PFSK-1 (cell line): ENCODE measurements around the gene SNX30.

Experiments used
- FOXP2 ChIP-seq: optimal IDR thresholded peaks from 2 replicates; pipeline ENCODE3; 2011; ENCODE audit warnings: borderline replicate concordance, control low read depth, inconsistent platforms; ENCODE audit not compliant: insufficient read depth; ENCODE audit errors: extremely low read length, extremely low read depth
- POLR2AphosphoS5 ChIP-seq: IDR thresholded peaks from 2 replicates; pipeline ENCODE4 v1.6.1; 2012; ENCODE audit warnings: low read depth, mild to moderate bottlenecking, control low read depth, low read length, moderate library complexity
- REST ChIP-seq, 2 experiments: IDR thresholded peaks; 2 replicates each; pipeline versions ENCODE4 v1.6.1 to v1.8.0; 2011 to 2012; ENCODE audit warnings: low read depth in 2 of 2, low read length in 2 of 2, control low read depth in 1 of 2, inconsistent platforms in 1 of 2, mild to moderate bottlenecking in 1 of 2, moderate library complexity in 1 of 2; ENCODE audit not compliant: insufficient read depth in 1 of 2
- SIN3A ChIP-seq: IDR thresholded peaks from 2 replicates; pipeline ENCODE4 v1.6.1; 2012; ENCODE audit warnings: mild to moderate bottlenecking, low read length, moderate library complexity, borderline replicate concordance; ENCODE audit not compliant: insufficient read depth
- TAF1 ChIP-seq: IDR thresholded peaks from 2 replicates; pipeline ENCODE4 v1.6.1; 2012; ENCODE audit warnings: low read length, control low read depth, borderline replicate concordance; ENCODE audit not compliant: insufficient read depth

SNX30 gene

DNA sequence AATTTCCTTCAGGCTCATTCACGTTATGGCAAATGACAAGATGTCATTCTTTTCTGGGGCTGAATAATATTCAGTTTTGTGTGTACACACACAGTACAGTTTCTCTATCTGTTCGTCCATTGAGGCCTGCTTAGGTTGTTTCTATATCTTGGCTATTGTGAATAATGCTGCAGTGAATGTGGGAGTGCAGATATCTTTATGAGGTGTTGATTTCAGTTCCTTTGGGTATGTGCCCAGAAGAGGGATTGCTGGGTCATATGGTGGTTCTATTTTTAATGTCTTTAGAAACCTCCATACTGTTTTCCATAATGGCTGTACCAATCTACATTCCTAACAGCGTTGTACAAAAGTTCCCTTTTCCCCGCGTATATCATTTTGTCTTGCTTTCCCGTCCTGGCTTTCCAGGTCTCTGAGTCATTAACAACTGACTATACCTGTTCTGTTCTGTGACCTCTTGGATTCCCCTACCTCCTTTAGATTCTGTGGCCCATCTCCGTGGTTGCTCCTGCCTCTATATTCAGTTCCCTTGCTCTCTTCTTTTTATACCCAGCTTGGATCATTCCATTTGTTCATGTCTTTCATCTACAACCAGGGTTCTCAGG lies 6.8 kb downstream of the SNX30 start:
- TF ChIP-seq POLR2AphosphoS5, result no peak
- no peak for TF ChIP-seq REST (IDR thresholded peaks at IDR 0.05; ENCODE audit: insufficient read depth in 1 of 2, low read depth in 2 of 2, low read length in 2 of 2)
- TF ChIP-seq FOXP2, result no peak
- TF ChIP-seq TAF1, result no peak

GRCh38 chr9:112757940-112758339 lies 7.4 kb downstream of the SNX30 start:
- TF ChIP-seq FOXP2, result no peak
- no peak for TF ChIP-seq TAF1
- no peak for TF ChIP-seq SIN3A
- no peak for TF ChIP-seq POLR2AphosphoS5
- no peak for TF ChIP-seq REST (IDR thresholded peaks at IDR 0.05; ENCODE audit: insufficient read depth in 1 of 2, low read depth in 2 of 2, low read length in 2 of 2)

GRCh38 chr9:112760821-112761220 lies 10.3 kb downstream of the SNX30 start:
- TF ChIP-seq SIN3A (no peak), FOXP2 (no peak), POLR2AphosphoS5 (no peak), TAF1 (no peak), REST (IDR thresholded peaks at IDR 0.05; ENCODE audit: insufficient read depth in 1 of 2, low read depth in 2 of 2, low read length in 2 of 2) (no peak)

DNA sequence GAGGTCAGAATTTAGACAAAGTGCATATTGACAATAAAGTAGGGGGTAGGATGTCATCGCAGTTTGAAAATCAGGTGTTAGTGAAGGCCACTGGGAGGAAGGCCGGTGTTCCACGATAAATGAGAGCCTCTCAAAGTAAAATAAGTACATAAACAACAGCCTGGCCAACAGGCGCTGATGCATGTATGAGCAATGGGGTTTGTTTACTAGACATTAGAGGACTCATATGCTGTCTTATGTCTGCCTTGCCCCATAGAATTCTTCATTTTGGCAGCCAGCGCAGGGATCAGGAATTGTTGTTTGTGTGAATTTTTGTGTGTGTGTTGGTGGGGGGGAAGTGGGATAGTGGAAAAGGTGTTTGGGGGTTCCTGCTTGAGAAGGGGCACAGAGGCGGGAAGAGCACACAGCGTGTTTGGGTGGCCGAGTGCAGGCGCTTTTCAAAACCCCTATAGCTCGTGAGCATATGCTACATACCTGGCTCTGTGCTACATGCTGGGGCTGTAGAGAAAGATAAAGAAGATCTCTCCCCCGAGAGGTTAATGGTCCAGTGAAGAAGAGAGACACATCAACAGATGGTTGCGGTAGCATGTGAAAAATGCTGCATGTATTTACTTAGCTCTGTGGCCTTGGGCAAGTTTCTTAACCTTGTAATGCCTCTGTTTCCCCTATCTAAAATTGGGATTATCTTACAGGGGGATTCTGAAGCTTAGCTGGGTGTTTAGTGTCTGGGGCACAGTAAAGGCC lies 11.5 kb downstream of the SNX30 start:
- no peak for TF ChIP-seq REST (IDR thresholded peaks at IDR 0.05; ENCODE audit: insufficient read depth in 1 of 2, low read depth in 2 of 2, low read length in 2 of 2)
- no peak for TF ChIP-seq TAF1
- no peak for TF ChIP-seq FOXP2
- no peak for TF ChIP-seq POLR2AphosphoS5
- no peak for TF ChIP-seq SIN3A
